Motor neuron (in vitro differentiated cells): ENCODE data around the gene PLA2G4F. TPM values are rescaled to one million over a fixed set of nuclear protein-coding genes. Genes with fewer than 3 reads are reported as not detected.

Source experiments
- ATAC-seq, 8 experiments: fragments of 200-7000 bp; cut with Tn5 transposase; replicated peaks in 6 of 8; 2 replicates each; pipeline ENCODE4 v1.8.0; 2021; ENCODE audit warnings: mild to moderate bottlenecking in 8 of 8, moderate library complexity in 8 of 8
- H3K27ac ChIP-seq, 2 donors: fragments of 250-450 bp; sonication (Bioruptor Pico); 2 replicates each; pipeline ENCODE4 v1.9.0; 2021; ENCODE audit warnings: antibody characterized with exemption in 2 of 2, mild to moderate bottlenecking in 2 of 2, moderate library complexity in 1 of 2
- H3K4me1 ChIP-seq, 2 donors: fragments of 250-450 bp; sonication (Bioruptor Pico); replicated peaks in 1 of 2; 2 replicates each; pipeline ENCODE4 v1.6.1; 2021; ENCODE audit warnings: antibody characterized with exemption in 2 of 2, mild to moderate bottlenecking in 2 of 2, moderate library complexity in 1 of 2
- H3K4me3 ChIP-seq, 5 donors: fragments of 250-450 bp; sonication (Bioruptor Pico); 2 replicates each; pipeline ENCODE4 v1.9.0; 2021; ENCODE audit warnings: antibody characterized with exemption in 5 of 5, mild to moderate bottlenecking in 5 of 5, moderate library complexity in 4 of 5
- WGBS, 10 experiments: fragments of 450-650 bp; shearing (Covaris generic); methylation state at CpG; one replicate each; pipeline ENCODE4 v1.0.0; 2022; 5-methylcytosine and 5-hydroxymethylcytosine counted together
- in situ Hi-C, 9 experiments: fragments of 400-800 bp; cut with MboI; loops; one replicate each; pipeline ENCODE4 v1.15.0; 2021; ENCODE audit warnings: low sequenced_read_pairs in 9 of 9, low pct_unique_long_range_greater_than_20kb in 2 of 9; ENCODE audit not compliant: unreplicated experiment in 9 of 9
- total RNA-seq, 8 experiments: library from RNA; unstranded; fragments of 300-600 nt; gene quantifications; 2 replicates each; pipeline versions ENCODE4 v1.2.3 to v1.2.4, GENCODE V29; 2022

PLA2G4F gene
- total RNA-seq, 8 experiments from 2014 or later, result 0.04 to 1.8 (median 0.42) TPM; not detected in 2

DNA sequence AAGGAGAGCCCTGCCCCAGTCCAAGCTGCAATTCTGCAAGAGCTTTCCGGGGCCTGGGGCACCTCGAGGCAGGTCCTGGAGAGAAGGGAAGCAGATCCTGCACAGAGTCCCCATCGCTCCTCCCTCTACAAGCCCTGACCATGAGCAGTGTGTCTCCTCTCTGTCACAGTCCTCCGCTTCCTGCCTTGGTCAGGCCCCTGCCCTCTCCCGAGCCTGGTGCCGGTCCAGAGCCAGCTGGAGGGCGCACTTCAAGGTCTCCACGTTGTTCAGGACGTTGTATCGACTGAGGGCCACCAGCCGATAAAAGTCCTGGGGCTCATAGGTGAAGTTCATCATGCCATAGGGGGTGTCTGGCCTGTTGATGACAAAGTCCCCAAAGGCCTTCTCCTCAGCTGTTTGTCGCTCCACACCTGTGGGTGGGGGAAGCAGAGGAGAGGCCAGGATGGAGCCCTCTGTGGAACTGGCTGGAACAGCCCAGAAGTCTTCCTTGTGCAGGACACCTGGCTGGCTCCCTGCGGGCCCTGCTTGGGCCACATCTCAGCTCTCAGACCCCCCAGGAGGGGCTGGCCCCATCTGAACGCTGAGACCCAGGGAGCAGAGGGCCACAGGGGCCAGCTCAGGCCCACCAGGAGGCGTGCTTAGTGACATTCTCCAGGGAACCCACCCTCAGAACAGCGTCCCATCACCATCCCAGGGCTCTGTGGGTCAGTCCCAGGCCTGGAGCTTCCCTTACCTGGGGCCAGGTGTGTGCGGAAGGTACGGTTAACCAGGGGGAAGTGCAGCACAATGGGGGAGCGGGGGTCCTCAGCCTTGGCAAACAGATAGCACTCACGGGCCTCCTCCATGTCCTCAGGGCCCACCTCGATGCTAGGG lies 14.4 kb downstream of the PLA2G4F start:
- Histone ChIP-seq H3K27ac (no peak overlapping the region), H3K4me1 (no peaks in the 10 kb centered on the region), H3K4me3 (no peak overlapping the region)
- no peak for ATAC-seq
- 56 to 83% (median 79%) methylated on average over 1 to 10 of the region's 21 CpGs; no CpG with 5 or more reads in 6 of the 10 experiments for WGBS, 10 experiments
- in situ Hi-C loops, result loop anchor here in 2 of 9 experiments (25.0 kb wide), 1 partner anchor 155 kb away; no protein-coding TSS in a partner anchor

DNA sequence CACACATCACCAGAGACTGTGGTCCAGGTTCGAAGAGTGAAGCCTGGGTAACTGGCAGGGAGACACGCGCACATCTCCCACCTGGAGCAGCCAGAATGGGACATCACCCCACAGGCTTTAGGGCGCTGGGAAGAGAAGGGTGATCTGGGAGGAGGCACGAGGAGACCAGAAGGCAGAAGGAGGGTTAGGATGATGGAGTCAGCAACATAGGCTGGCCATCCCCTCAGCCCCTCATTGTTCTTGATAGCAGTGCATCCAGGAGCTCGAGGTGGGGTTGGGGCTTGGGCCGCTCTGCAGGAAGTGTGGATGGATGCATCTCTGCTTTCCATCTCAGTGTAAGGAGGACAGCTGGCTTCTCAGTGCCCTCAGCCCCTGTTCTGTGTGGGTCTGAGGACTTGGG lies 15.2 kb downstream of the PLA2G4F start:
- ATAC-seq, result no peak
- in situ Hi-C loops, result loop anchor here in 2 of 9 experiments (25.0 kb wide), 1 partner anchor 154 kb away; no protein-coding TSS in a partner anchor
- 42 to 100% (median 84%) methylated on average over 1 to 3 of the region's 7 CpGs; no CpG with 5 or more reads in 6 of the 10 experiments for WGBS, 10 experiments
- H3K27ac ChIP-seq, result no peak overlapping the region
- no peaks in the 10 kb centered on the region for H3K4me1 ChIP-seq
- H3K4me3 ChIP-seq, result no peak overlapping the region

DNA sequence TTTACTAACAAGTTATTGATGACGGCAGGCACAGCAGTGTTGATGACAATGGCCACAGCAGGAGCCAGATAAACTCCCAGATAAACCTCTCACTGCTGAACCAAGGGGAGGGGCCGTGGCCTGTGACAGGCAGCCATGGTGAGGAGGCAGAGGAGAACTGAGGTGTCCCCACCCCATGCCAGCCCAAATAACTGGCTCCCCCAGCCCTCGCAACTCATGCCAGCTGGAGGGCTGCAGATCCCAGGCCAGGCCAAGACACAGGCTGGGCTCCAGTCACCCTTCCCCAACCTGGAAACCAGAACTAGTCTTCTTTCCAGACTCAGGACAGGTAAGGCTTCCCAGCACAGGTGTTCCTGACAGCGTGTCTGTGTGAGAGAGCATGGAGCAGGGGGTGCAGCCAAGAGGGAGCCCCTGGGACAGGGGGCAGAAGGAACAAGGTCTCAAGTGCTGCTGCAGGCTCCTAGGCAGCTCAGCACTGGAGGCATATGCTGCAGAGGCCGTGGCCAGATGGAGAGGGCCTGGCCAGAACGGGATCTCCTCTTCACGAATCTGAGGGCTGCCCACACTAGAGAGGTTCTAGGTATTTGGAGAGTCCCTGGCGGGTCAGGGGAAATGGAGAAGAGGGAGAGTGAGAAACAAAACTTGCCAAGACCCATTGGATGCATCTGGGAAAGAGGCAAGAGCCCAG lies 15.9 kb downstream of the PLA2G4F start:
- in situ Hi-C loops, result loop anchor here in 2 of 9 experiments (25.0 kb wide), 1 partner anchor 153 kb away; no protein-coding TSS in a partner anchor
- 40 to 80% (median 67%) methylated on average over 1 to 3 of the region's 8 CpGs; no CpG with 5 or more reads in 3 of the 10 experiments for WGBS, 10 experiments

DNA sequence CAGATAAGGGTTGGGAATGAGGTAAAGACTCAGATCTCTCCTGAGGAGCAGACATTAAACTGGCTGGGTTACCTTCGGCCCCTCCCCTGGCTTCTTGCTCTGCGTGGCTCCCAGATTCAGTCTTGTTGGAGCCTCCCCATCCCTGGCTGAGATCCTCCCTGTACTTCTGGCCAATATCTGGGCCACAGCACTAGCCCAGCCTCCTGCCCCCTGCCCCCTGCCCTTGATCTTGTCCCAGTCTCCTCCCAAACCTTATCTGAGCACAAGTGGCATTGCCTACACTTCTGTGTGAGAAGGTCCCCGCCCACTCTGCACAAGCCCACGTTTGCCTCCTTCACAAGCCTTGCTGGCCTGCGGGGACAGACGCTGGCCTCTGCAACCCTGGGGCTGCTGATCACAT lies 16.8 kb downstream of the PLA2G4F start:
- H3K27ac ChIP-seq, result no peak overlapping the region
- in situ Hi-C loops, result loop anchor here in 4 of 9 experiments (5.0 to 25.0 kb wide), 4 partner anchors 55 to 152 kb away; no protein-coding TSS in a partner anchor
- H3K4me3 ChIP-seq, result no peak overlapping the region
- no peaks in the 10 kb centered on the region for H3K4me1 ChIP-seq
- 45 to 100% (median 100%) methylated on average over 1 to 4 of the region's 6 CpGs; no CpG with 5 or more reads in 3 of the 10 experiments for WGBS, 10 experiments
- ATAC-seq, result no peak

More for the DNA sequence above, 15.9 kb downstream of the PLA2G4F start:
- Histone ChIP-seq H3K27ac (no peak overlapping the region), H3K4me1 (no peaks in the 10 kb centered on the region), H3K4me3 (no peak overlapping the region)
- ATAC-seq, result no peak

DNA sequence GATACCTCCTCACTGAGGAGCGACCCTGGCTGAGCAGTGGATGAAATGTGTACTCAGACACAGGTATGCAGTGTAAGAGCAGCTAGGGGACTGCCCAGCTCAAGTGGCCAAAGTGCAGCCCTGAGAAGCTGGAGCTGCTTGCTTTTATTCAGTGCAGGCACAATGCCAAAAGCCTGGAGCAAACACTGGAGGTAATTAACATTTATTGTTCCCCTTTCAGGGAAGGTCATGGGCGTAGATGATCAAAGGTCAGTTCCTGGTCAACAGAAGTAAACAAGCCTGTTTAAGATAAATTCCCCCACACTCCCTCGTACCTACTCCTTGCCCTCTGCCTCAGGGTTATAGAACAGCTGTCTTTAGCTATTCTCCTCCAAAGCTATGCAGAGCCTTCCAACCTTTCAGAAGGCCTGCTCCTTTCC lies 17.5 kb downstream of the PLA2G4F start:
- peak in 1 of 8 experiments; percentile 3 for ATAC-seq
- WGBS, 10 experiments, result 0 to 83% (median 51%) methylated on average over 1 to 3 of the region's 3 CpGs; no CpG with 5 or more reads in 3 of the 10 experiments
- Histone ChIP-seq H3K4me3 (no peak overlapping the region), H3K27ac (no peak overlapping the region), H3K4me1 (no peaks in the 10 kb centered on the region)
- in situ Hi-C loops, result loop anchor here in 4 of 9 experiments (5.0 to 25.0 kb wide), 4 partner anchors 54 to 152 kb away; no protein-coding TSS in a partner anchor

DNA sequence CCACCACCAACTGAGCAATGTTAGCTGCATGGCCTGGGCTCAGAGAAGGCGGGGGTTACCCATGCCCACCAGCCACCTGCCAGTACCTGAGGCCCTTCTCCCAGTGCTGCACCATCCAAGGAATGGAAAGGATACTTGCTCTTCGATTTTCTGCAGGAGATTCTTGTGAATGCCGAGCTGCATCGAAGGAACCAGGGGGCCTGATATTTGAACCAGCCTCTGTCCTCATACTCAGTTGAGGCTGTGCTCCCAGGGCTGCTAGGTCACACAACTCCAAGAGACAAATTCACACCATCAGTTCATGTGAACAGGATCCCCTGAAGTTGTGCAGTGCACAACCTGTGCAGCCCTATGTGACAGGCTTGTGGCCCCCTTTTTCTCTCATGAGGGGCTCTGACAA lies 18.0 kb downstream of the PLA2G4F start:
- H3K27ac ChIP-seq, result no peak overlapping the region
- no peak for ATAC-seq

DNA sequence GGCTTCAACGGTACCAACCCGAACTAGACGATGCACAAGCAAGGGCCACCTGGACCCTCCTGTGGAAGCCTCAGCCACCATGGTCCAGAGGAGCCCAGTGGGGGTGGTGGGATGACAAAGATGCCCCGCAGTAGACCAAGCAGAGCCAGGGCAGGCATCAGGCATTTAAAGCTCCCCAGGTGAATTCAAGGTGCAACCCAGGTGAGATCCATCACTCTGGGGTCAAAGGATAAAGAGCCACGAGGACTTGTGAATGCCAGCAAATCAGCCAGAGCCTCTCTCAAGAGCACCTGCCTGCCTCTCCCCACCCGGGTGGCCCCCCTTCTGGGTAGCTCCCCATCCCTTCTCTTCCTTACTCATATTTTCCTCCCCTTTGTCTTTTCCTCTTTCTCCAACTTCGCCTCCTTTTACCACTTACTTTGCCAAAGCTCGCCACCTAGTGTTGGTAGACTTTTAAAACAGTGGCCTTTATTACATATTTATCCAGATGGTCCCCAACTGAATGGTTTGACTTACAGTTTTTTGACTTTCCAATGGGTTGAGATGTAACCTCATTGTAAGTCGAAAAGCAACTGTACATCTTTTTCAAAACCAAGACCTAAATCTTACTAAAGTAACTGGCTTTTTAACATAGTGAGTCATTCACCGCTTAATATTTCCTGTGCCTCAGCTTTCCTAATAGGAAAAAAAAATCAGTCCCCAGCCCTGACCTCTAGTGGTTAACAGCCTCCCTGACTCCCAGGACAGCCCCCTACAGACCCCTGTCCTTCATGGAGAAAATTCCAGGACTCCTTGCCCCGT lies 18.8 kb downstream of the PLA2G4F start:
- Histone ChIP-seq H3K27ac (no peak overlapping the region), H3K4me3 (no peak overlapping the region), H3K4me1 (no peaks in the 10 kb centered on the region)
- peak in 5 of 8 experiments; percentile 7 to 48 (median 29) for ATAC-seq
- 0 to 67% (median 32%) methylated on average over 1 to 8 of the region's 11 CpGs; no CpG with 5 or more reads in 1 of the 10 experiments for WGBS, 10 experiments
- in situ Hi-C loops, result loop anchor here in 4 of 9 experiments (5.0 to 25.0 kb wide), 4 partner anchors 53 to 150 kb away; no protein-coding TSS in a partner anchor

More for the DNA sequence above, 18.0 kb downstream of the PLA2G4F start:
- in situ Hi-C loops, result loop anchor here in 4 of 9 experiments (5.0 to 25.0 kb wide), 4 partner anchors 54 to 151 kb away; no protein-coding TSS in a partner anchor
- H3K4me3 ChIP-seq, result no peak overlapping the region
- WGBS, 10 experiments, result 33 to 90% methylated on average over 1 to 2 of the region's 4 CpGs; no CpG with 5 or more reads in 8 of the 10 experiments
- H3K4me1 ChIP-seq, result no peaks in the 10 kb centered on the region

DNA sequence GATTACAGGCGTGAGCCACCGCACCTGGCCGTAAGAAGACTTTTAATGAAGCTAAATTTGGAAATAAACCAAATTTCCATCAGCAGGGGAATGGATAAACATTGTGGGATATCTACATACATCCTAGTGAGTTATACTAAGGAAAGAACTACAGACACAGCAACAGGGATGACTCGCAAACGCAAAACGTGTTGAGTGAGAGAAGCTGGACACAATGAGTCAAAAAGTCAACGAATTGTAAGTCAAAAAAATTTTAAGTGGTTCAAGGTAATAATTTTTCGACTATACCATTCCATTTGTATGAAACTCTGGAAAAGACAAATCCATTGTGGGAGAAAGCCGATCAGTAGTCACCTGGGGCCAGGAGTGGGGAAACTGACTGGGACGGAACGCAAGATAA lies 19.9 kb downstream of the PLA2G4F start:
- WGBS, 10 experiments, result 61 to 100% (median 82%) methylated on average over 2 to 11 of the region's 11 CpGs; no CpG with 5 or more reads in 1 of the 10 experiments
- Histone ChIP-seq H3K27ac (no peak overlapping the region), H3K4me3 (no peak overlapping the region), H3K4me1 (no peaks in the 10 kb centered on the region)
- no peak for ATAC-seq
- in situ Hi-C loops, result loop anchor here in 4 of 9 experiments (5.0 to 25.0 kb wide), 4 partner anchors 52 to 149 kb away; no protein-coding TSS in a partner anchor

DNA sequence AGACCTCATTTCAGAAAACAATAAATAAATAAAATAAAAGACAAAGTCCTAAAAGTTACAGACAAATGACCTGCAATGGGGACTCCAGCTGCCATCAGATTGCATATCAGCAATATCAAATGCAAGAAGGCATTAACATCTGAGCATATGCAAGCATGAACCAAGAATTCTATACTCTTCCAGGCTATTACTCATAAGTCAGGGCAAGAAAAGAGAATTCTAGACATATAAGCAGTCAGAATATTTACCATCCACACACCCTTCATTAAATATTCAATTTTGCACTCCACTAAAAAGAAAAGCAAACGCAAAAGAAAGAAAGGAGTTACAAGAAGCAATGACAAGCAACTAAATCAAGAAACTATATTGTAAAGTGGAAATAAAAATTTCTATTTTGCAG lies 21.1 kb downstream of the PLA2G4F start:
- Histone ChIP-seq H3K27ac (no peak overlapping the region), H3K4me1 (no peaks in the 10 kb centered on the region), H3K4me3 (no peak overlapping the region)
- in situ Hi-C loops, result loop anchor here in 4 of 9 experiments (5.0 to 25.0 kb wide), 4 partner anchors 51 to 148 kb away; no protein-coding TSS in a partner anchor
- peak in 3 of 8 experiments; percentile 77 to 85 (median 78) for ATAC-seq
- WGBS, 10 experiments, result 0 to 100% (median 38%) methylated on average over 1 of the region's 1 CpG; no CpG with 5 or more reads in 2 of the 10 experiments

DNA sequence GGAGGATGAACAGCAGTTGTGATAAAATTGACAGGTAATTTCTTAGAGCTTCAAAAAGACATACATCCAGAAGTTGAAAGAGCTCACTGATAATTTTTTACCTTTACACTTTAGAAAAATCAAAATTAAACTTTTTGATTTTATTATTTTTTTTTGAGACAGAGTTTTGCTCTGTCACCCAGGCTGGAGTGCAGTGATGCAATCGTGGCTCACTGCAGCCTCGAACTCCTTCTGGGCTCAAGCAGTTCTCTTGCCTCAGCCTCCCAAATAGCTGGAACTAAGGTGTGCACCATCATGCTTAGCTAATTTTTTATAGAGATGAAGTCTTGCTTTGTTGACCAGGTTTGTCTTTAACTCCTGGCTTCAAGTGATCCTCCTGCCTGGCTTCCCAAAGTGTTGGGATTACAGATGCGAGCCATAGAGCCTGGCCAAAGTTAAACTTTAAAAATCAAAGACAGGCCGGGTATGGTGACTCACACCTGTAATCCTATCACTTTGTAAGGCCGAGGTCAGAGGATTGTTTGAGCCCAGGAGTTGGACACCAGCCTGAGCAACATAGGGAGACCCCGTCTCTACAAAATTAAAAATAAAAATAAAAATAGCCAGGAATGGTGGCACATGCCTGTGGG lies 21.7 kb downstream of the PLA2G4F start:
- H3K4me1 ChIP-seq, result no peaks in the 10 kb centered on the region
- H3K4me3 ChIP-seq, result no peak overlapping the region
- no peak overlapping the region for H3K27ac ChIP-seq
- ATAC-seq, result no peak
- in situ Hi-C loops, result loop anchor here in 4 of 9 experiments (5.0 to 25.0 kb wide), 4 partner anchors 50 to 147 kb away; no protein-coding TSS in a partner anchor
- WGBS, 10 experiments, result 52 to 87% (median 72%) methylated on average over 2 to 6 of the region's 6 CpGs; no CpG with 5 or more reads in 3 of the 10 experiments

DNA sequence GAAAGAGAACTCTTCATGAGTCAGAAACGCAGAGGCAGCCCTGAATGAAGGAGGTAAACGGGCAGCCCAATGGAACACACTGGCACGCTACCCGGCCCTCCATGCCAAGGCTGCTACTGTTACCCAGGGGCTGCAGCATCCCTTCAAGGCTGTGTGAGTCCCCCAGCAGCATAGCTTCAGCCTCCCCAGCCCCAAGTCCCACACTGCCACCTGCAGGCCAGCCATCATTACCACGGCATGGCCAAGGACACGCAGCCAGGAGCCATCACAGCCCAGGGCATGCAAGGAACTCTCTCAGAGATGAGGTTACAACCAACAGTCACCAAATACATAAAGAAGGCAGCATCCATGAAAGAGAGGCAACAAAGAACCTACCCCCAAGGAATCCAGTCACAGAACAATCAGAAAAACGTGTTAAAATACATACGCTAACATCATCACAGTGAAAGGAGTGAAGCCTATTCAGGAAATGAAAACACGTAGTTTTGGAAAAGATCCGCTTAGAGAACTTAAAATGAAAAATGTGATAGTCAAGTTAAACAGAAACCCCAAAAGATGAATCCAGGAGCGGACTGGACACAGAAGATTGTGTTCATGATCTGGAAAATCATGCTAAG lies 22.4 kb downstream of the PLA2G4F start:
- 60 to 100% (median 82%) methylated on average over 2 to 11 of the region's 11 CpGs for WGBS, 10 experiments

More for the DNA sequence above, 22.4 kb downstream of the PLA2G4F start:
- Histone ChIP-seq H3K4me1 (no peaks in the 10 kb centered on the region), H3K27ac (no peak overlapping the region), H3K4me3 (no peak overlapping the region)
- ATAC-seq, result peak in 4 of 8 experiments; percentile 9 to 63 (median 36)
- in situ Hi-C loops, result loop anchor here in 4 of 9 experiments (10.0 to 25.0 kb wide), 3 partner anchors 49 to 147 kb away; no protein-coding TSS in a partner anchor
